Fibroblast of lung (primary cell): ENCODE results near the gene DSC1. TPM values are rescaled to one million over a fixed set of nuclear protein-coding genes. Genes with fewer than 3 reads are reported as not detected.

Source experiments
- DNase-seq, 2 donors: peaks; one replicate each; pipeline versions ENCODE4 v3.0.0 to v3.0.0-alpha.2; 2010; ENCODE audit warnings: low read depth in 2 of 2
- H2AFZ ChIP-seq: 2 replicates; pipeline ENCODE4 v1.5.1; 2012; ENCODE audit warnings: low read length, control low read depth, inconsistent platforms
- H3K27ac ChIP-seq: 2 replicates; pipeline ENCODE4 v1.5.1; 2011; ENCODE audit warnings: low read length, control low read depth; ENCODE audit not compliant: insufficient read depth
- H3K27me3 ChIP-seq: 2 replicates; pipeline ENCODE4 v1.5.1; 2011; ENCODE audit warnings: mild to moderate bottlenecking, low read length; ENCODE audit not compliant: control insufficient read depth, insufficient read depth
- H3K36me3 ChIP-seq: 2 replicates; pipeline ENCODE4 v1.5.1; 2011; ENCODE audit warnings: low read length; ENCODE audit not compliant: control insufficient read depth, insufficient read depth
- H3K4me1 ChIP-seq: 2 replicates; pipeline ENCODE4 v1.5.1; 2011; ENCODE audit warnings: low read length; ENCODE audit not compliant: control insufficient read depth, insufficient read depth; ENCODE audit errors: extremely low read depth
- H3K4me2 ChIP-seq: 2 replicates; pipeline ENCODE4 v1.5.1; 2011; ENCODE audit warnings: low read length, control low read depth; ENCODE audit not compliant: insufficient read depth; ENCODE audit errors: extremely low read depth
- H3K4me3 ChIP-seq, 4 experiments: fragments of 200-600 bp in 1 of 4; sonication (generic) in 1 of 4; replicated peaks in 1 of 4; 2 replicates each; pipeline ENCODE4 v1.5.1; 2011 to 2016; ENCODE audit warnings: low read length in 4 of 4, low read depth in 3 of 4, mild to moderate bottlenecking in 3 of 4, control low read depth in 2 of 4, inconsistent platforms in 1 of 4, mixed read lengths in 1 of 4; ENCODE audit not compliant: insufficient read depth in 1 of 4; ENCODE audit errors: control extremely low read depth in 1 of 4
- H3K79me2 ChIP-seq: 2 replicates; pipeline ENCODE4 v1.5.1; 2012; ENCODE audit warnings: mild to moderate bottlenecking, low read length, inconsistent platforms; ENCODE audit not compliant: control insufficient read depth, insufficient read depth
- H3K9ac ChIP-seq: 2 replicates; pipeline ENCODE4 v1.5.1; 2011; ENCODE audit warnings: mild to moderate bottlenecking, low read length, control low read depth; ENCODE audit not compliant: insufficient read depth
- H3K9me3 ChIP-seq: 2 replicates; pipeline ENCODE4 v1.5.1; 2012; ENCODE audit warnings: low read depth, low read length; ENCODE audit not compliant: control insufficient read depth, insufficient read depth
- H4K20me1 ChIP-seq: 2 replicates; pipeline ENCODE4 v1.5.1; 2011; ENCODE audit warnings: low read length; ENCODE audit not compliant: control insufficient read depth, insufficient read depth; ENCODE audit errors: extremely low read depth
- CTCF ChIP-seq, 2 donors: IDR thresholded peaks in 1 of 2; conservative IDR thresholded peaks in 1 of 2; 1 replicate in 1 of 2; 2 replicates in 1 of 2; pipeline ENCODE4 v1.5.1; 2011 to 2012; ENCODE audit warnings: low read length in 2 of 2, control low read depth in 1 of 2, inconsistent platforms in 1 of 2, low read depth in 1 of 2, mild to moderate bottlenecking in 1 of 2
- EZH2 ChIP-seq: IDR thresholded peaks from 2 replicates; pipeline ENCODE4 v1.5.1; 2012; ENCODE audit warnings: low read length, control low read depth, mild to moderate bottlenecking; ENCODE audit errors: missing control alignments
- polyA plus RNA-seq, 2 donors: library from polyadenylated mRNA; depleted of rRNA in 1 of 2; stranded (reverse) in 1 of 2; unstranded in 1 of 2; fragments of >200 nt; gene quantifications; 2 replicates each; pipeline ENCODE4 v1.2.1, GENCODE V29; 2011 to 2012; ENCODE audit warnings: missing spikeins in 1 of 2
- total RNA-seq: library from RNA; depleted of rRNA; stranded (reverse); fragments of >200 nt; gene quantifications from 2 replicates; pipeline ENCODE4 v1.2.1, GENCODE V29; 2014

The DSC1 gene
- total and polyA plus RNA-seq, 2 donors (not counting 1 experiment from before 2014, with no cell fraction given): not detected

- no peak overlapping the region for H3K27ac ChIP-seq
- no peak overlapping the region for H2AFZ ChIP-seq
- H3K79me2 ChIP-seq: no peaks in the 10 kb centered on the region
- no peaks in the 10 kb centered on the region for H3K27me3 ChIP-seq
- no peak overlapping the region for H3K4me3 ChIP-seq
- H3K4me2 ChIP-seq: no peak overlapping the region
- DNase-seq: no peak
- no peaks in the 10 kb centered on the region for H3K36me3 ChIP-seq
- H3K9me3 ChIP-seq: no peaks in the 10 kb centered on the region
- no peaks in the 10 kb centered on the region for H3K4me1 ChIP-seq
- H4K20me1 ChIP-seq: no peaks in the 10 kb centered on the region
- H3K9ac ChIP-seq: no peak overlapping the region
- TF ChIP-seq EZH2 (no peak), CTCF (conservative IDR thresholded peaks at IDR 0.05 in 1 of 2, IDR thresholded peaks at IDR 0.05 in 1 of 2; ENCODE audit: low read depth in 1 of 2, low read length in 2 of 2) (no peak)
Measured at GRCh38 chr18:31207391-31207790, 44.7 kb upstream of the DSC1 start.

DNA sequence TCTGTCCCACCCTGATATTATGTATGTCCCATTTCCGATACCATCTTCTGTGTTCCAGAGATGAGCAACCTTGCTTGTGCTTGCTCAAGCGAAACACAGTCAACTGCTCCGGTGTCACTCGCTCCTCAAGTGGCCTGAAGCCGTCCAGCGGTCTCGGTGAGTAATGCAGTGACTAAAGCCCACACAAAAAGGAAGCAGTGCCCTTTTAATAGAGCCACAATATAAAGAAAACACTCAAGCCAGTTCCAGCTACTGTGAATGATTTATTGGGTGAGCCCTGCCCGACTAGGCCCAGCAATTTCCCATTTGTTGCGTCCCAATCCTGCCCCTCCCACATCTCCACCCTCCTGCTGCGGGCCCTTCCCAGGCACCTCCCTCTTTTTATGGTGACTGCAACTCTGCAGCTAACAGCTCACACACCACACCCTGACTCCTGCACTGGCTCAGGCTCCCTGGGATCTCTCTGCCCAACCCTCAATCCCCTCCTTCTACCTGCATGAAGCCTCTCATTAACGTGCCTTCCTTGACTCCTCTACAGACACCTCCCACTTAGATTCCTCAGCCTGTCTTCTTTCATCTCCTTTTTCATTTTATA is 44.2 kb upstream of the DSC1 start:
- H3K27me3 ChIP-seq: no peaks in the 10 kb centered on the region
- peak; percentile 22 to 81 for DNase-seq
- TF ChIP-seq EZH2 (no peak), CTCF (conservative IDR thresholded peaks at IDR 0.05 in 1 of 2, IDR thresholded peaks at IDR 0.05 in 1 of 2; ENCODE audit: low read depth in 1 of 2, low read length in 2 of 2) (no peak)
- no peak overlapping the region for H2AFZ ChIP-seq
- no peaks in the 10 kb centered on the region for H3K79me2 ChIP-seq
- H3K9me3 ChIP-seq: no peaks in the 10 kb centered on the region
- no peak overlapping the region for H3K27ac ChIP-seq
- no peaks in the 10 kb centered on the region for H3K4me1 ChIP-seq
- no peak overlapping the region for H3K4me2 ChIP-seq
- H3K4me3 ChIP-seq: no peak overlapping the region
- H3K9ac ChIP-seq: no peak overlapping the region
- no peaks in the 10 kb centered on the region for H3K36me3 ChIP-seq
- H4K20me1 ChIP-seq: no peaks in the 10 kb centered on the region

GRCh38 chr18:31206071-31206470 is 43.4 kb upstream of the DSC1 start:
- Histone ChIP-seq H3K36me3 (no peaks in the 10 kb centered on the region), H3K4me1 (no peaks in the 10 kb centered on the region), H3K27me3 (no peaks in the 10 kb centered on the region), H3K9ac (no peak overlapping the region), H3K4me2 (no peak overlapping the region), H3K27ac (no peak overlapping the region), H2AFZ (no peak overlapping the region), H4K20me1 (no peaks in the 10 kb centered on the region), H3K9me3 (no peaks in the 10 kb centered on the region), H3K79me2 (no peaks in the 10 kb centered on the region), H3K4me3 (no peak overlapping the region)
- DNase-seq: no peak
- TF ChIP-seq EZH2: no peak
- no peak for TF ChIP-seq CTCF (conservative IDR thresholded peaks at IDR 0.05 in 1 of 2, IDR thresholded peaks at IDR 0.05 in 1 of 2; ENCODE audit: low read depth in 1 of 2, low read length in 2 of 2)
